Stimulated activated CD8-positive, alpha-beta memory T cell treated with anti-CD3 and anti-CD28 coated beads, Interleukin-7, amount 100 ng/mL, for 24 hours (primary cell): ENCODE results near the gene IFT25.
A peak's percentile ranks its signal among the peaks of the same experiment; 100 is the strongest.
"Not testable (repeated sequence)": the region's sequence is repeated elsewhere in the genome, so short reads cannot be mapped to it uniquely, and the experiment has no call there.

Experiments
- DNase-seq: peaks from one replicate; pipeline ENCODE4 v3.0.0-alpha.2; 2020; ENCODE audit warnings: low read depth

IFT25 gene

DNA sequence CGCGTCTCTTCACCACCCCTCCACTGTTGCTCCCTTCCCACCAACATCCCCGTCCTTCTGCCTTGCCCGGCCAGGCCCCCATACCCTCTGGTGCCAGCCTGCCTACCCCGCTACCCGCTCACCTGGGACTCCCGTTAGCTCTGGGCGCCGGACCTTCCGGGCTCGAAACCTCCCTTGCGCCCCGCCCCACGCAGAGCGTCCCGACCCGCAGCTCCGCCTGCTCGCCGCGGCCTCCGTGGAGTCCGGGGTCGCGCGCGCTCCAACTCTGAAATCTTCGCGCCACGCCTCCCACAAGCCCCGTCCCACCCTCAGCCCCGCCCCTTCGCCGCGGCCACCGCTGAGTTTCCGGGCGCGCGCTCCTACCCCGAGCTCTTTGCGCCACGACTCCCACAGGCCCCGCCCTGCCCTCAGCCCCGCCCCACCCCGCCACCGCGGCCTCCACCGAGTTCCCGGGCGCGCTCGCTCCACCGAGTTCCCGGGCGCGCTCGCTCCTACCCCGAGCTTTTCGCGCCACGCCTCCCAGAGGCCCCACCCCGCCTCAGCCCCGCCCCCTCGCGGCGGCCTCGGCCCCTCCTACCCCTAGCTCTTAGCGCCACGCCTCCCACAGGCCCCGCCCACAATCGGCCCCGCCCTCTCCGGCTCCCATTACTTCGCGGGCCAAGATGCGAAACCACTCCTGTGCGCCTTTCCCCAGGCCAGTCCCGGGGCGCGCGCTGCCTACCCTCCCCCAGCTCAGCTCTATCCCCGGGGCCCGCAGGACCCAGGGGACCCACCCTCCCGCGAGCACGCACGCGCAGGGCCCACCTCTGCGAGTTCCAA, at the start of gene IFT25:
TSS of gene IFT25 (minus strand) at position 267 of the 819 bp plus-strand sequence. CDS start 5,617 bp downstream, outside the sequence.
- peak; percentile 100 for DNase-seq

DNA sequence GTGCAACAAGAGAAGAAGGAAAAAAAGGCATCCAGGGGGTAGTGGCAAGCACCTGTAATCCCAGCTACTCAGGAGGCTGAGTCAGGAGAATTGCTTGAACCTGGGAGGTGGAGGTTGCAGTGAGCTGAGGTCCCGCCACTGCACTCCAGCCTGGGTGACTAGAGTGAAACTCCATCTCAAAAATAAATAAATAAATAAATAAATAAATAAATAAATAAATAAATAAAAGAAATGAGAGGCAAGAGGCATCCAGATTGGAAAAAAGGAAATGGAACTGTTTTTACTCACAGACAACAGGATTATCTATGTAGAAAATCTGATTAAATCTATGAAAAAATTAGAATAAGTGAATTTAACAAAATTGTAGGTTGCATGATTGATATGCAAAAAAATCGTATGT, 49.0 kb upstream of the IFT25 start:
- DNase-seq: not testable (repeated sequence)

DNA sequence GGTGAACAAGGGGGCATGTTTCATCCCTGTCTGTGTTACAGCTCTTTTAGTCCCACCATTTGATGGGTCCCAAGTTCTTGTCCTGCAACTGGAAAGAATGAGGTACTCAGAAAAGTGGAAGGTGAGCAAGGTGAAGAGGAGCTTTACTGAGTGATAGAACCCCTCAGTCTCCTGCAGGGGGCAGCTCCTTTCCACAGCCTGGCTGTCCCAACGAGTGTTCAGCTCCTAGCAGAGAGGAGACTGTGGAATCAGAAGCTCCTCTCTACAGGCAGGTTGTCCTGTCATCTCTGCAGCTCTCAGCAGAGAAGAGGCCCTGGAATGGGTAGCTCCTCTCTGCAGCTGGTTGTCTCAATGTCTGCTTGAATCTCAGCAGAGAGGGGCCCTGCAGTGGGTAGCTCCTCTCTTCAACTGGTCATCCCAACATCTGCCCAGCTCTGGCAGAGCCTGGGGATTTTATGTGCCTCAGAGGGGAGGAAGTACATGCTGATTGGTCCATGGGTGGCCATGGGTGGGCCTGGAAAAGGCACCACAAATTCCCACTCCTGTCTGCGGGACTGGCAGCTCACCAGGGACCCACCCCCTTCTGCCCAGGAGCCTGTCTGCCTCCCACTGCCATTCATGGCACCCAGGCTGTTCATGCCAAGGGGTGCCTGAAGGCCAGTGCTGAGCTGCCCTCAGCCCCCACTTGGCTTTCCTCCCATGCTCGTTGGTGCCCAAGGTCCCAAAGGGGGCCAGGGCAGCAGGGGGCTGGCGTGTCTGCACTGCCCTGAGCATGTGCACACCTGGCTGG, 46.8 kb upstream of the IFT25 start:
- DNase-seq: no peak

DNA sequence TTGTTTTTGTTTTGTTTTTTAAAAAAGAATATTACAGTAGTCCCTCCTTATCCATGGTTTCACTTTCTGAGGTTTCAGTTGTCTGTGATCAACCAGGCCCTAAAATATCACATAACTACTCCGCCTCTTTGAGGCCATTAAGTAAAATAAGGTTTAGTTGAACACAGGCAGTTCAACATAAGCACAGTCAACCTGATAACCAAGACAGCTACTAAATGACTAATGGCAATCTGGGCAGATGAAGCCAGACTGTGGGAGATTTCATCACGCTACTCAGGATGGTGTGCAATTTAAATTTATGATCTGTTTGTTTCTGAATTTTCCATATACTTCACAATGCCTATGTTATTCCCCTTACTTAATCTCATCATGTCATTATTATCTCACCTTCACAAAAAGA, 42.4 kb upstream of the IFT25 start:
- no peak for DNase-seq

DNA sequence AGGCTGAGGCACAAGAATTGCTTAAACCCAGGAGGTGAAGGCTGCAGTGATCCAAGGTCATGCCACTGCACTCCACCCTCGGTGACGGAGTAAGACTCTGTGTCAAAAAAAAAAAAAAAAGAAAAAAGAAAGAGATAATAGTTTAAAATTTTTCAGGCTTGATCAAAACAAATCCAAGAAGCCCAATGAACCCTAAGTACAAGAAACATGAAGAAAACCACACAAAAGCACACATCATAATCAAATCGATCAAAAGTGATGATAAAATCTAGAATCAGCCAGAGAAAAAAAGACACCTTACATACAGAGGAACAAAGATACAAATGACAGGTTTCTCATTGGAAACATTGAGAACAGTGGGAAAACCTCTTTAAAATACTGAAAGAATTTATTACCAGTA, 41.0 kb upstream of the IFT25 start:
- no peak for DNase-seq

DNA sequence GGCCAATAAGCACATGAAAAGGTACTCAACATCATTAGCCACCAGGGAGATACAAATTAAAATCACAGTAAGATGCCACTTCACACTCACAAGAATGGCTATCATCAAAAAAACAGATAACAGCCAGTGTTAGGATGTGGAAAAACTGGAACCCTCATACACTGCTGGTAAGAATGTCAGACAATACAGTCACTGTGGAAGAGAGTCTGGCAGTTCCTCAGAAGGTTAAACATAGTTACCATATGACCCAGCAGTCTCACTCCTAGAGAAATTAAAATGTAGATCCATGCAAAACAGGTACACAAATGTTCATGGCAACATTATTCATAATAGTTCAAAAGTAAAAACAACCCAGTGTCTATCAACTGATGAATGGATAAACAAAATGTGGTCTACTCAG, 39.2 kb upstream of the IFT25 start:
- no peak for DNase-seq

DNA sequence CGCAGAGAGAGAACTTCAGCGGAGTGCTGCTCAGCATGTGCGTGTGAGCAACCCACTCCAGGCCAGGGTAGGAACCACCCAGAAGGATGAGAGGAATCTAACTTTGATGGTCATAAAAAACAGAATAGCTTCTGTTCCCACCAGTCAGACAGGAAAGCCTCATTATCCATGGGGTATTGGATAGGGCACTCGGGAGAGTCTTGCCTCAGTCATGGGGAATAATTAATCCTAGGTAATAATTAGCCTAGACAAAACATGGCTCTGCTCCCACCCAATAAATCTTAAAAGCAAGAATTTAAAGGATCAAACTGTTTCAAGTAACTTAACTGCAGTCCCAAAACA, 37.2 kb upstream of the IFT25 start:
- no peak for DNase-seq

DNA sequence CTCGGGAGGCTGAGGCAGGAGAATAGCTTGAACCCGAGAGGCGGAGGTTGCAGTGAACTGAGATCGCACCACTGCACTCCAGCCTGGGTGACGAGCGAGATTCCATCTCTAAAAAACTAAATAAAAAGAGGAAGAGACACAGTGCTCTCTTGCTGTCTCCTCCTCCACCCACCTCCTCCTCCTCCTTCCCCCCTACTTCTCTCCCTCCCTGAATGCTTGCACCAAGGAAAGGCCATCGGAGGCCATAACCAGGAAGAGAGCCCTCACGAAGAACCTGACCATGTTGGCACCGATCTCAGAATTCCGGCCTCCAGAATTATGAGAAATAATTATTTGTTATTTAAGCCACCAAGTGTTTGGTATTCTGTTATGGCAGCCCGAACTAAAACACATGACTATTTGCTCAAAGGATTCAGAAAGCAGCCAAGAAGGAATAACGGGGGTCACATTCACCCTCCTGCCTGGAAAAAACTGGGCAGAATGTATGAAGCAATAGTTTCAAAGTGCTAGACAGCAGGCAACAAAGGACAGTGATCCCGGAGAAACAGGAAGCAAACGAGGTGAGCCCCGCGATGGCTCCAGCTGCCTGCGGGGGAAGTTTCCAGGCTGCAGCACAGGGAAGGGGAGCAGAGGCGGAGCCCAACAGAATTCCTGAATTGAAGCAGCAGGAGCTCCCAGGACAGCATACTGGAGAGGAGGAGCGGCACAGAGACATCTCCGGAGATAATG, 36.7 kb upstream of the IFT25 start:
- no peak for DNase-seq

DNA sequence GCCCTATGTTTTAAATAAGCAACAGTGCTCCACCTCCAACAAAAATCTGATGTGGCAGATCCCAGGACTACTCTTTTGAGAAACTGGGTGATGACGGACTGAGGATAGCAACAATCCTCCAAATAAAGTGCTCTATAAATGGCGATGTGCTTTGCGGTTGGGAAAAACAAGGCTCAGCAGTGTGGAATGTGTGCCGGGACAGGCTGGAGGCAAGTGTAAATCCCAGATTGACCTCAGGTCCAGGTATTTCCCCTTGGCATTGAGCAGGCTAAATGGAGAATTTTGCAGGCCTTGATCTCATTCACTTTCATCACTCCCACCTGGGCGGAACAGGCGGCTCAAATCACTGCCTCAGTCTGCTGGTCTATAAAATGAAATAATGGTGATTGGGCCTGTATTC, 35.7 kb upstream of the IFT25 start:
- DNase-seq: no peak

DNA sequence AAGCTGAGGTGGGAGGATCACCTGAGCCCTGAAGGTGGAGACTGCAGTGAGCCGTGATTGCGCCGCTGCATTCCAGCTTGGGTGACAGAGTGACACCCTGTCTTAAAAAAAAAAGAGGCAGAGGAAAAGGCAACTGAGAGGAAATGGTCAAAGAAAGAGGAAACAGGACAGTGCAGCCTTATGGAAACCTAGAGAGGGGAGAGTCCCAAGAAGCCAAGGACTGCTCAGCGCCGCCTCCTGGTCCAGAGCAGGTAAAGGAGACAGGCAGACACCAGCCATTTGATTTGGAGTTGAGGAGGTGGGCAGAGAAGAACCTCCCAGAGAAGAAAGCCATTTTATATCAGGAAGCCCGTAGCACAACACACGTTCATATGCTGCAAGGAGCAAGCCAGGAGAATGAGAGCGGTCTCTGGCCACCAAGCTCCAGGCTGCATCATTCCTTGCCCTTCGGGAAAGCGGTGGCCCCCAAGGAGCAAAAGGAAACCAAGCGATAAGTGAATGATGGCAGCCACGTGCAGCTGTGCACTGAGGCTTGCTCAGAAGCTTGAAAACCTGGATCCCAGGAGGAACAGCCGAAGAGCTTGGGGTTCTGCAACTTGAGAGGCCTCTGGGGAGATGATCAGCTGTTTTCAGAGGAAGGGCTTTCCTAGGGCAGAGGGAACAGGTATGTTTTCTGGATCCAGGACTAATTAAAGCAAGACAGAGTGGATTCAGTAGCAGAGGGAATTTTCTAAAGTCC, 34.4 kb upstream of the IFT25 start:
- DNase-seq: no peak

DNA sequence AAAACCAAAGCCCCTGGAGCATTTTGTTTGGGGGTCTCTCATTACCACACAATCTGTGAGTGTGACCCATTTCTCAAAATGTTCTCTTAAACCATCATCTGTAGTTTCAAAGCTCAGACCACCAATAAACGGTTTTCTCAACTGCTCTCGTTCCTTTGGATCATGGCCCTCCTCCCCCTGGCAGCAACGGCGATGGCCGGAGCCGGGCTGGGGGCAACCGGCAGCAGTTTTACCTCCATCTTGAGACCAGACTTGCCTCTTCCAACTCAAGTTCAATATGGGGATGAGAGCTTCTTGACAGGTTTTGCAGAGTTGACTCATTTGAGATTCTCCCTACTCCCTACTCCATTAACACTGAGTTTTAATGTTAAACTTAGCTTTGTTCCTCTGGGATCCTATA, 30.4 kb upstream of the IFT25 start:
- no peak for DNase-seq

DNA sequence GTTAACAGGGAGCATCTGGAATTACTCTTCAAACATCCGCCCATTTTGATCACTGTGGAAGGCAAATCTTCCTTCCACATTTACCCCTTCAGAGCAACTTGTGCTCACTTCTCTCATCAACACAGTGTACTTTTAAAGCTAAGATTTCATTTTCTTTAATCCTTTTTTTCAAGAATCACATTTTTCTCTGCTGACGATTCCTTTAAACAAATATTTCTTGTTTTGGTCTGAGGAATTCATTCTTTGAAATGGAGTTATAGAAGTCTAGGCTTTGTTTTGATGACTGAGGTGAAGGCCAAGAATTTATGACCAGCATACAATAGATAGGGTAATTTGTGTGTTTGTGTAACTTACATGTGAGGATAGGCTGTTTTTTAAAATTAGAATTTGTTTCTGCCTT, 26.2 kb upstream of the IFT25 start:
- DNase-seq: no peak

DNA sequence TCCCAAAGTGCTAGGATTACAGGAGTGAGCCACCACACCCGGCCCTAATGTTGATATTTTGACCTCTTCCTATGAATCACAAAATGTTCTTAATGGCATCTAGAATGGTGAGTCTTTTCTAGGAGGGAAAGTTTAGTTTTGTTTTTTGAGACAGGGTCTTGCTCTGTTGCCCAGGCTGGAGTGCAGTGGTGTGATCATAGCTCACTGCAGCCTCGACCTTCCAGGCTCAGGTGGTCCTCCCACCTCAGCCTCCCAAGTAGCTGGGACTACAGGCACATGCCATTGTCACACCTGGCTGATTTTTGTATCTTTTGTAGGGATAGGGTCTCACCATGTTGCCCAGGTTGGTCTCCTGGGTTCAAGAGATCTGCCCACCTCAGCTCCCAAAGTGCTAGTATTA, 23.8 kb upstream of the IFT25 start:
- not testable (repeated sequence) for DNase-seq

DNA sequence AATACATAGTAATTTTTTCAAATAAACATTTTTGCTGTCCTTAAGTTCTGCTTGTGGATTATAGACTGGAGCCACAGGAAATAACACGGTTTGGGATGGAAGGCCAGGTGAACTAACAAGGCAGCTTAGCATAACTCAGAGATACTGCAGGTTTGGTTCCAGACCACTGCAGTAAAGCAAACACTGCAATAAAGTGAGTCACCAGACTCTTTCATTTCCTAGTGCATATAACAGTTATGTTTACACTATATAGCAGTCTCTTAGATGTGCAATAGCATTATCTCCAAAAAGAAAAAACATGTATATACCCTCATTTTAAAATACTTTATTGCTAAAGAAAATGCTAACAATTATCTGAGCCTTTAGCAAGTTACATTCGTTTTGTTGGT, 22.6 kb upstream of the IFT25 start:
- DNase-seq: no peak

DNA sequence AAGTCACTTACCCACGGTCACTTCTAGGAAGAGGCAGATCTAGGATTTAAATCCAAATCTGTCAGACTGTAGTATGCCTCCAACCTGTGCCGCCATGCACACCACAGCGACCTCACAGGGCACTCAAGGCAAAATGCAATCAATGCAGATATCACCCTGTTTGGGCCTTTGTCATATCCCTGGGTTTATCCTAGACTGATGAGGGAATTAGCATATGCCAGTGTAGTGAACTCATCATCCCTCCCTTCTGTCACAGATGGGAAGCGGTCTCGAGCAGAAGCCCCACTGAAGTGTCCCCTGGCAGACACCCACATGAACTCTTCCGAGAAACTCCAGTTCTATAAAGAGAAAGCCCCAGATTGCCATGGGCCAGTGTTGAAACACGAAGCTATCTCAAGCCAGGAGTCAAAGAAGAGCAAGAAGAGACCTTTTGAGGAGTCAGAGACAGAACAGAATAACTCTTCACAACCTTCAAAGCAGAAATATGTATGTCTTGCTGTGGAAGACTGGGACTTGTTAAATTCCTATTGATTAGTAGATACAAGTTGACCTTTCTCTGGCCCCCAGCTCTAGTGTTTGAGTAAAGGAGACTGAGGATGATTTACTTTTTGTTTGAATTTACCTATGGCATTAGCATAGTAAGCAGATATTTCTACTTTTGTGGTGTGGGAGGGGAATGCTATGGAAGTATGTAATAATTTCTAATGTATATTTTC, 22.1 kb upstream of the IFT25 start:
- no peak for DNase-seq

DNA sequence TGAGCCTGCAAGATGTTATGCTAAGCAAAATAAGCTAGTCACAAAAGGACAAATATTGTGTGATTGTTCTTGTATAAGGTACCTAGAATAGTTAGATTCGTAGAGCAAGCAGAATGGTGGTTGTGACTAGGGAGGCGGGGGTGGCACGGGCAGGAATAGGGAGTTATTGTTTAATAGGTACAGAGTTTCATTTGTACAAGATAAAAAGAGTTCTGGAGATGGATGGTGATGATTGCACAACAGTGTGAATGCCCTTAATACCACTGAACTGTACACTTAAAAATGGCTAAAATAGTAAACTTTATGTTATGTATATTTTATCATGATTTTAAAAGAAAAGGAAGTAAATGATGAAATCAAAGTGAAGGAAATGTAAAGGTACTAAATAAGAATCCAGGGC, 21.3 kb upstream of the IFT25 start:
- DNase-seq: no peak

DNA sequence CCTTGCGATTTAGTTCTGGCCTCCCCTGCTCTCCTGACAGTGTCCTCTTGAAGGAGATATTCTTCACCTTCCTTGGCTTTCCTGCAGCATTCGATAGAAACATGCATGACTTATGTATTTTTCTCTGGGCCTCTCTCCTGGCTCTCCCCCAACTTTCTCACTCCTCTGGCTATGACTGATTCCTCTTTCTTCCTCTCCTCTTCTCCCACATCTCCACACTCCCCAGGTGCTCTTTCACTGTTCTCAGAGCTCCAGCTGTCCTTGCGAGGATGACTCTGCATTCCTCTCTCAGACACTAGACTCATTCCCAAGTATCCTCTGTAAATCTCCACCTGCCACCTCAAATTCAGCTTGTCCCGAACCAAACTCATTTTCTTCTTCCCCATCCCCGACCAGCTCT, 18.6 kb upstream of the IFT25 start:
- DNase-seq: no peak

DNA sequence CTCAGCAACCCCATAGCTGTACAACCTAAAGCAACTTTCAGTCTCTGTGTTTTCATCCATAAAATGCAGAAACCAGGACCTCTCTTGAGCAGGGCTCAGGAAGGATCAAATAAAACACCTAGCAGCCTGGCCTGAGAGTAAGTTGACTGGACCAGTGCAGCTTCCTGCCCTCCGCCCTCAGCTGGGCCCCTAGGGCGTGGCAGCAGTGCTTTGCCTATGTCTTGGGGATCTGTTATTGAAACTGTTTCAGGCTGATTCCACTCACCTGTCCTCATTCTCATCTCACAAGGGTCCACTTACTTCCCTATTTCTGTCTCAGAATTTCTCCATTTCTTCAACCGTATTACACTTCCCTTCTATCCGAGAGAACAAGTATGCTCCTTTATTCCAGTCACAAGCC, 18.0 kb upstream of the IFT25 start:
- DNase-seq: no peak

DNA sequence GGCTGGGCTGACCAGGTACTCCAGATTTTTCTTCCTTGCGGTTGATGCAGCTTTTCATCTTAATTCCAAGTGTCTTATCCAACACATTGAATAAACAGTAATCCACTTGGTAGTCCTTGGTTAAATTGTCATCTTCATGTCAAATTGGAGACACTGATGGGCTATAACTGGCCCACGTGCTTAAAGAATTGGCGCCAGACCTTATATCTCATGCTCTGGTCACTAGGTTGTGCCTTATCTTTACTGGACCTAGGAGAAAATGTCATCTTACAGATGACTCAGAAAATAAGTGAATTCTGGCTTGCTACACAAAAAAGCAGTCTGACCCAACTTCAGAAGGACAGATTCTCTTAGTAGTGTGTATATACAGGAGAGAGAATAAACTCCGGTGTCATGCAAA, 16.9 kb upstream of the IFT25 start:
- no peak for DNase-seq

DNA sequence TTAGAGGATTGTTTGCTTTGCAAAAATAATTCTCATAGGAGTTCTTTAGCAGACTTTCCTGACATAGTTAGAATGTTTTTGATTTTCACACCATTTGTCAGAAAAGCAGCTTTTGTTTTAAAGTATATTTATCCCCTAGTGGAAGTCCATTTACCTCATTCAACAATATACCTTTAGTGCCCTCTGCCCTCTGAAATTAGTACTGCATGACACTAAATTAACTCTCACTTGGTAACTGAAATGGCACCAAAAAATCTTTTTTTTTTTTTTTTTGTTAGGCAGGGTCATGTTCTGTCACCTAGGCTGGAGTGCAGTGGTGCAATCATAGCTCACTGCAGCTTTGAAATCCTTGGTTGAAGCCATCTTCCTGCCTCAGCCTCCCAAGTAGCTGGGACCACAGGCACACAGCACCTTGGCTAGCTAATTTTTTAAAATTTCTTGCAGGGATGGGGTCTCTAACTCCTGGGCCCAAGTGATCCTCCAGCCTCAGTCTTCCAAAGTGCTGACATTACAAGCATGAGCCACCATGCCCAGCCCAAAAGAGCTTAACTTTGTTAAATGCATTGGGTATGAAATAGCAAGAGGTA, 14.3 kb upstream of the IFT25 start:
- DNase-seq: no peak

DNA sequence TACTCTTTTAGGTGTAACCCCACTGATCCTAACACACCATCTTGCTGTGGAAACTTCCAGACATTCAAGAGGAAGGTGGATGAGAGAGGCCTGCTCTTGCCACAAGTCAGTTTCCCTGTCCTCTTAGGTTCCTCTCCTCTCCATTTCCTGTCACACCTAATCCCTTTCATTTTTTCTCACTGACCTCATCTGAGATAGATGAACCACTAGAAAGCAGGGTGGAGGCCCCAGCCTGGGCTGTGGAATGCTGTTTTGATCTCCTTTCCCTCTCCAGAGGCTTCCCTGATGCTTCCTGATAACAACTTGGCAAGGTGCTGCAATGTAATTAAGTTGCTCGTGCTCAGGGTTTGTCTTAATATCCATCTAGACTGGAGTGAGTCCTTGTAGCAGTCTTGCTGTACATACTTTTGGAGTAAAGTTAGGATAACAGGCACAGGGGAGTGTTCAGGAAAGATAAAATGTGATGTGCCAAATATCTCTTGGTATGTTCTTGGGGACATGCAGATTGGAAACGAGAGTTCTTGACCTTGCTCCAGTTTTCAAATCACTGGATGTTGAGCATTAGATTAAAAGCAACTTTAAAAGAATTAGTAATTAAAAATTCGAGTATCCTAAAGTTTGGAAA, 11.8 kb upstream of the IFT25 start:
- no peak for DNase-seq
